NCI-H187 treated with DMSO at 0.1 percent for 48 hours (cell line): ENCODE results near the gene PRSS33.

Experiments
- DNase-seq: peaks from one replicate; lab custom pipeline; 2025; lab: John Stamatoyannopoulos, UW

PRSS33 gene

GRCh38 chr16:2777231-2777902, 10.0 kb downstream of the PRSS33 start, which contains the start of gene ELOB:
TSS of gene ELOB (minus strand) at chr16:2777280. CDS start at chr16:2777239, 41 bp downstream.
- DNase-seq = peak; percentile 54

- DNase-seq = no peak
Observed at GRCh38 chr16:2776500-2777139, 10.7 kb downstream of the PRSS33 start.

GRCh38 chr16:2775765-2776499, 11.4 kb downstream of the PRSS33 start:
- no peak for DNase-seq

GRCh38 chr16:2775131-2775716, 12.1 kb downstream of the PRSS33 start:
- no peak for DNase-seq

GRCh38 chr16:2774161-2774891, 13.0 kb downstream of the PRSS33 start:
- no peak for DNase-seq

- DNase-seq = no peak
Observed at GRCh38 chr16:2773188-2773968, 14.0 kb downstream of the PRSS33 start.

GRCh38 chr16:2771496-2772402, 15.6 kb downstream of the PRSS33 start:
- DNase-seq = no peak

- DNase-seq = no peak
Observed at GRCh38 chr16:2770057-2770951, 17.1 kb downstream of the PRSS33 start.

GRCh38 chr16:2769675-2770056, 17.7 kb downstream of the PRSS33 start:
- no peak for DNase-seq

- DNase-seq = no peak
Observed at GRCh38 chr16:2769100-2769529, 18.2 kb downstream of the PRSS33 start.

GRCh38 chr16:2768403-2769089, 18.8 kb downstream of the PRSS33 start:
- no peak for DNase-seq

- no peak for DNase-seq
Observed at GRCh38 chr16:2767891-2768290, 19.5 kb downstream of the PRSS33 start.

- no peak for DNase-seq
Observed at GRCh38 chr16:2767140-2767731, 20.1 kb downstream of the PRSS33 start.

- DNase-seq = no peak
Observed at GRCh38 chr16:2766430-2767139, 20.8 kb downstream of the PRSS33 start.

GRCh38 chr16:2765462-2766404, 21.6 kb downstream of the PRSS33 start:
- DNase-seq = no peak

GRCh38 chr16:2764718-2765117, 22.6 kb downstream of the PRSS33 start:
- no peak for DNase-seq
